AG04449 (cell line): ENCODE results near the gene OLA1.

Experiments
- CTCF ChIA-PET: fragments of 350-600 bp; formaldehyde crosslinking; extraction: SDS; loops from one replicate; lab custom pipeline; 2021; ENCODE audit warnings: antibody characterized with exemption; lab: Yijun Ruan, JAX
- POLR2A ChIA-PET: fragments of 400-600, 350-600 bp; formaldehyde crosslinking; extraction: SDS; loops from one replicate; lab custom pipeline; 2020; ENCODE audit warnings: antibody characterized with exemption, inconsistent platforms; lab: Yijun Ruan, JAX
- DNase-seq: peaks from one replicate; pipeline ENCODE4 v3.0.0-alpha.2; 2010; ENCODE audit warnings: low read depth, low spot score
- H3K4me3 ChIP-seq: 2 replicates; pipeline ENCODE4 v1.5.1; 2011; ENCODE audit warnings: low read depth, mild to moderate bottlenecking, control low read depth, low read length
- CTCF ChIP-seq: IDR thresholded peaks from one replicate; pipeline ENCODE4 v1.5.1; 2011; ENCODE audit warnings: mild to moderate bottlenecking, moderate library complexity, low read length, control low read depth, inconsistent platforms; ENCODE audit not compliant: insufficient read depth; ENCODE audit errors: missing control alignments

Gene OLA1

GRCh38 chr2:174135981-174136380, 112.4 kb downstream of the OLA1 start:
- ChIA-PET CTCF (no interaction called here), POLR2A (no interaction called here)
- H3K4me3 ChIP-seq: no peak overlapping the region
- TF ChIP-seq CTCF: no peak
- DNase-seq: no peak

GRCh38 chr2:174125090-174125489, 123.2 kb downstream of the OLA1 start:
- H3K4me3 ChIP-seq: no peak overlapping the region
- TF ChIP-seq CTCF: no peak
- ChIA-PET CTCF (interaction anchor here (1.1 kb wide), 1 partner anchor 13 kb away, joined by 4 read pairs; no protein-coding TSS in a partner anchor), POLR2A (no interaction called here)
- DNase-seq: no peak

GRCh38 chr2:174124181-174124580, 124.2 kb downstream of the OLA1 start:
- POLR2A ChIA-PET: no interaction called here
- CTCF ChIA-PET: no interaction called here
- no peak for DNase-seq
- no peak overlapping the region for H3K4me3 ChIP-seq
- no peak for TF ChIP-seq CTCF

GRCh38 chr2:174122185-174122584, 126.1 kb downstream of the OLA1 start:
- DNase-seq: no peak
- POLR2A ChIA-PET: no interaction called here
- no peak overlapping the region for H3K4me3 ChIP-seq
- CTCF ChIA-PET: no interaction called here
- no peak for TF ChIP-seq CTCF

- ChIA-PET POLR2A (no interaction called here), CTCF (no interaction called here)
- H3K4me3 ChIP-seq: no peak overlapping the region
- no peak for TF ChIP-seq CTCF
- no peak for DNase-seq
Observed at GRCh38 chr2:174121612-174122011, 126.7 kb downstream of the OLA1 start.

GRCh38 chr2:174121175-174121574, 127.2 kb downstream of the OLA1 start:
- no peak overlapping the region for H3K4me3 ChIP-seq
- no peak for TF ChIP-seq CTCF
- CTCF ChIA-PET: no interaction called here
- POLR2A ChIA-PET: no interaction called here
- DNase-seq: no peak
